CD14-positive monocyte (primary cell): Measurements from ENCODE around the gene CCDC92B. TPM values are rescaled to one million over a fixed set of nuclear protein-coding genes. Genes with fewer than 3 reads are reported as not detected.

Experiments
- DNase-seq, 3 donors: peaks; one replicate each; pipeline ENCODE4 v3.0.0-alpha.2; 2011 to 2022
- H2AFZ ChIP-seq: 2 replicates; pipeline ENCODE4 v1.6.0; 2012; ENCODE audit warnings: mild to moderate bottlenecking, low read depth, low read length, inconsistent platforms; ENCODE audit not compliant: insufficient read depth, poor library complexity, severe bottlenecking
- H3K27ac ChIP-seq, 2 donors: 1 replicate in 1 of 2; 2 replicates in 1 of 2; pipeline ENCODE4 v1.5.1; 2012 to 2013; ENCODE audit warnings: low read length in 2 of 2, control low read depth in 1 of 2, inconsistent platforms in 1 of 2, low read depth in 1 of 2, mild to moderate bottlenecking in 1 of 2
- H3K27me3 ChIP-seq, 2 donors: one replicate each; pipeline versions ENCODE4 v1.6.0 to v1.6.1; 2011 to 2013; ENCODE audit warnings: low read length in 2 of 2; ENCODE audit not compliant: control insufficient read depth in 2 of 2, insufficient read depth in 2 of 2
- H3K36me3 ChIP-seq, 2 donors: replicated peaks in 1 of 2; 1 replicate in 1 of 2; 2 replicates in 1 of 2; pipeline versions ENCODE4 v1.5.1 to v1.6.1; 2012 to 2013; ENCODE audit warnings: low read length in 2 of 2, control low read depth in 1 of 2, inconsistent platforms in 1 of 2, mild to moderate bottlenecking in 1 of 2; ENCODE audit not compliant: insufficient read depth in 2 of 2, control insufficient read depth in 1 of 2
- H3K4me1 ChIP-seq, 2 donors: 1 replicate in 1 of 2; 2 replicates in 1 of 2; pipeline versions ENCODE4 v1.5.1 to v1.6.1; 2012 to 2013; ENCODE audit warnings: low read length in 2 of 2, control low read depth in 1 of 2, inconsistent platforms in 1 of 2, mild to moderate bottlenecking in 1 of 2, moderate library complexity in 1 of 2; ENCODE audit not compliant: insufficient read depth in 2 of 2, control insufficient read depth in 1 of 2
- H3K4me2 ChIP-seq: replicated peaks from 2 replicates; pipeline ENCODE3; 2012; ENCODE audit warnings: low read length, moderate library complexity, mild to moderate bottlenecking; ENCODE audit not compliant: poor library complexity, severe bottlenecking; ENCODE audit errors: extremely low read depth
- H3K4me3 ChIP-seq, 3 experiments: fragments of 200-600 bp in 1 of 3; sonication (generic) in 1 of 3; replicated peaks in 1 of 3; 1 replicate in 2 of 3; 2 replicates in 1 of 3; pipeline ENCODE4 v1.5.1; 2011 to 2013; ENCODE audit warnings: low read length in 3 of 3, mild to moderate bottlenecking in 3 of 3, control low read depth in 2 of 3, low read depth in 2 of 3, inconsistent platforms in 1 of 3, moderate library complexity in 1 of 3
- H3K79me2 ChIP-seq: 2 replicates; pipeline ENCODE4 v1.6.0; 2012; ENCODE audit warnings: mild to moderate bottlenecking, control low read depth, inconsistent platforms, low read length, moderate library complexity; ENCODE audit not compliant: insufficient read depth
- H3K9ac ChIP-seq: 2 replicates; pipeline ENCODE4 v1.6.0; 2017; ENCODE audit warnings: low read length, mild to moderate bottlenecking; ENCODE audit not compliant: insufficient read depth, poor library complexity, severe bottlenecking
- H3K9me3 ChIP-seq, 2 donors: replicated peaks in 1 of 2; 1 replicate in 1 of 2; 2 replicates in 1 of 2; pipeline versions ENCODE4 v1.5.1 to v1.6.1; 2012 to 2013; ENCODE audit warnings: low read length in 2 of 2, control low read depth in 1 of 2; ENCODE audit not compliant: control insufficient read depth in 1 of 2, insufficient read depth in 1 of 2
- H4K20me1 ChIP-seq: 2 replicates; pipeline ENCODE4 v1.6.0; 2012; ENCODE audit warnings: mild to moderate bottlenecking, low read length, control low read depth, moderate library complexity; ENCODE audit not compliant: insufficient read depth
- H3K27ac Mint-ChIP-seq, 7 donors: one replicate each; pipeline ENCODE4 v1.8.0; 2020; ENCODE audit warnings: mild to moderate bottlenecking in 7 of 7, mixed read lengths in 7 of 7, moderate library complexity in 6 of 7, inconsistent platforms in 2 of 7
- H3K27me3 Mint-ChIP-seq, 3 donors: one replicate each; pipeline ENCODE4 v1.8.0; 2021 to 2022; ENCODE audit warnings: low read depth in 3 of 3, mild to moderate bottlenecking in 3 of 3, mixed read lengths in 3 of 3, moderate library complexity in 3 of 3, inconsistent platforms in 1 of 3
- H3K36me3 Mint-ChIP-seq, 2 donors: one replicate each; pipeline ENCODE4 v1.8.0; 2020; ENCODE audit warnings: mixed read lengths in 2 of 2, inconsistent platforms in 1 of 2, mild to moderate bottlenecking in 1 of 2
- H3K4me1 Mint-ChIP-seq: one replicate; pipeline ENCODE4 v1.8.0; 2020; ENCODE audit warnings: mild to moderate bottlenecking, mixed read lengths
- H3K4me3 Mint-ChIP-seq, 2 donors: one replicate each; pipeline ENCODE4 v1.8.0; 2020; ENCODE audit warnings: mild to moderate bottlenecking in 2 of 2, mixed read lengths in 2 of 2, moderate library complexity in 1 of 2
- H3K9me3 Mint-ChIP-seq, 7 donors: one replicate each; pipeline ENCODE4 v1.8.0; 2020 to 2022; ENCODE audit warnings: mixed read lengths in 7 of 7, mild to moderate bottlenecking in 6 of 7, moderate library complexity in 6 of 7, inconsistent platforms in 2 of 7
- CTCF ChIP-seq: fragments of 200-600 bp; IDR thresholded peaks from one replicate; pipeline ENCODE4 v1.8.0; 2022; ENCODE audit warnings: antibody characterized with exemption, mild to moderate bottlenecking
- WGBS: methylation state at CpG from one replicate; pipeline ENCODE4 v1.1.5; 2013; ENCODE audit warnings: missing lambda C conversion rate; ENCODE audit not compliant: insufficient coverage; 5-methylcytosine and 5-hydroxymethylcytosine counted together
- intact Hi-C, 2 donors: fragments of 100-400 bp; cut with micrococcal nuclease; formaldehyde crosslinking; loops; one replicate each; pipeline versions ENCODE4 v1.15.0 to v1.15.1; 2023
- polyA plus RNA-seq, 3 donors: library from polyadenylated mRNA; depleted of rRNA in 1 of 3; unstranded in 2 of 3; stranded (reverse) in 1 of 3; fragments of 300-500 nt in 2 of 3; fragments of >200 nt in 1 of 3; fragmentation: Illumina TruSeq in 2 of 3; gene quantifications; 1 replicate in 2 of 3; 2 replicates in 1 of 3; pipeline ENCODE4 v1.2.3, GENCODE V29; 2012 to 2021

CCDC92B gene
- polyA plus RNA-seq, 3 donors = not detected

GRCh38 chr17:2706911-2707510 is 42.4 kb downstream of the CCDC92B start:
- Mint-ChIP-seq H3K27ac (peak overlapping the region in 2 of 7 donors; percentile 59 to 80), H3K4me3 (no peak overlapping the region), H3K4me1 (peaks cover 31% of the 10 kb centered on the region), H3K27me3 (no peaks in the 10 kb centered on the region), H3K9me3 (no peaks in the 10 kb centered on the region), H3K36me3 (peaks cover 22 to 27% of the 10 kb centered on the region in 2 donors)
- DNase-seq = no peak
- H4K20me1 ChIP-seq = peaks cover 69% of the 10 kb centered on the region
- 98% methylated on average over 15 of the region's 21 CpGs for WGBS
- peaks cover 24 to 25% of the 10 kb centered on the region in 2 donors for H3K36me3 ChIP-seq
- intact Hi-C loops = no loop called here
- no peaks in the 10 kb centered on the region for H3K9me3 ChIP-seq
- no peak for TF ChIP-seq CTCF
- H3K4me3 ChIP-seq = no peak overlapping the region
- H3K4me2 ChIP-seq = no peak overlapping the region
- peak overlapping the region in 1 of 2 donors; percentile 23 for H3K27ac ChIP-seq
- peaks cover 70% of the 10 kb centered on the region for H3K79me2 ChIP-seq
- no peak overlapping the region for H3K9ac ChIP-seq
- no peak overlapping the region for H2AFZ ChIP-seq
- H3K27me3 ChIP-seq = no peaks in the 10 kb centered on the region
- H3K4me1 ChIP-seq = peaks cover 23 to 29% of the 10 kb centered on the region in 2 donors

GRCh38 chr17:2705888-2706795 is 43.3 kb downstream of the CCDC92B start:
- TF ChIP-seq CTCF = no peak

More at GRCh38 chr17:2705888-2706795, 43.3 kb downstream of the CCDC92B start:
- Histone ChIP-seq H3K9me3 (no peaks in the 10 kb centered on the region), H3K36me3 (peaks cover 32 to 33% of the 10 kb centered on the region in 2 donors), H3K9ac (no peak overlapping the region), H3K4me3 (no peak overlapping the region), H3K27ac (no peak overlapping the region), H3K4me2 (no peak overlapping the region), H3K4me1 (peaks cover 21 to 26% of the 10 kb centered on the region in 2 donors), H4K20me1 (peaks cover 69% of the 10 kb centered on the region), H3K79me2 (peaks cover 66% of the 10 kb centered on the region), H2AFZ (no peak overlapping the region), H3K27me3 (no peaks in the 10 kb centered on the region)
- Mint-ChIP-seq H3K27me3 (no peaks in the 10 kb centered on the region), H3K36me3 (peaks cover 28 to 34% of the 10 kb centered on the region in 2 donors), H3K9me3 (no peaks in the 10 kb centered on the region), H3K4me3 (no peak overlapping the region), H3K27ac (peak overlapping the region in 2 of 7 donors; percentile 50 to 59), H3K4me1 (peaks cover 29% of the 10 kb centered on the region)
- WGBS = 93% methylated on average over 16 of the region's 25 CpGs
- DNase-seq = no peak
- intact Hi-C loops = no loop called here
